HG03060 (cell line): ENCODE data around the gene CHD3.

Experiments
- ATAC-seq: cut with Tn5 transposase; IDR thresholded peaks from one replicate; pipeline ENCODE4 v1.9.1; 2021; ENCODE audit warnings: low read depth, moderate number of reproducible peaks; ENCODE audit not compliant: unreplicated experiment

CHD3 gene

GRCh38 chr17:7893187-7893880 lies 4.7 kb downstream of the CHD3 start:
- ATAC-seq: no peak

GRCh38 chr17:7894226-7894625 lies 5.6 kb downstream of the CHD3 start:
- ATAC-seq: no peak

- no peak for ATAC-seq
Observed at GRCh38 chr17:7894866-7895265, 6.3 kb downstream of the CHD3 start.

- ATAC-seq: no peak
Observed at GRCh38 chr17:7897090-7897489, 8.5 kb downstream of the CHD3 start.

GRCh38 chr17:7897773-7898172 lies 9.2 kb downstream of the CHD3 start:
- no peak for ATAC-seq

GRCh38 chr17:7903154-7904103 lies 14.8 kb downstream of the CHD3 start:
- no peak for ATAC-seq

- no peak for ATAC-seq
Observed at GRCh38 chr17:7909089-7909488, 20.5 kb downstream of the CHD3 start.

- ATAC-seq: no peak
Observed at GRCh38 chr17:7910281-7910680, 21.7 kb downstream of the CHD3 start.

GRCh38 chr17:7910711-7911110 lies 22.1 kb downstream of the CHD3 start:
- no peak for ATAC-seq

- ATAC-seq: no peak
Observed at GRCh38 chr17:7911116-7911515, 22.5 kb downstream of the CHD3 start.

- ATAC-seq: no peak
Observed at GRCh38 chr17:7912927-7913524, 24.4 kb downstream of the CHD3 start.

GRCh38 chr17:7915179-7915610 lies 26.6 kb downstream of the CHD3 start:
- no peak for ATAC-seq

GRCh38 chr17:7915611-7916384 lies 27.2 kb downstream of the CHD3 start, which contains the start of gene RNF227:
Gene RNF227 (minus strand): TSS chr17:7916289. CDS start chr17:7916195, 94 bp downstream.
- peak; percentile 50 for ATAC-seq

- no peak for ATAC-seq
Observed at GRCh38 chr17:7916385-7916682, 27.7 kb downstream of the CHD3 start.

GRCh38 chr17:7916808-7917207 lies 28.2 kb downstream of the CHD3 start:
- ATAC-seq: no peak

- no peak for ATAC-seq
Observed at GRCh38 chr17:7922269-7922844, 33.8 kb downstream of the CHD3 start.

GRCh38 chr17:7922845-7923628 lies 34.4 kb downstream of the CHD3 start:
- no peak for ATAC-seq

- ATAC-seq: no peak
Observed at GRCh38 chr17:7927596-7927995, 39.0 kb downstream of the CHD3 start.
